GM12865 (cell line): ENCODE results near the gene FOXL1.

Experiments
- DNase-seq: peaks from one replicate; pipeline ENCODE4 v3.0.0; 2010; ENCODE audit warnings: low read depth
- H3K4me3 ChIP-seq: 2 replicates; pipeline ENCODE4 v1.5.1; 2011; ENCODE audit warnings: mild to moderate bottlenecking, low read depth, low read length, control low read depth
- CTCF ChIP-seq: IDR thresholded peaks from 2 replicates; pipeline ENCODE4 v1.5.1; 2011; ENCODE audit warnings: low read length, control low read depth, low read depth, inconsistent platforms; ENCODE audit not compliant: insufficient read depth; ENCODE audit errors: missing control alignments

FOXL1 gene

DNA sequence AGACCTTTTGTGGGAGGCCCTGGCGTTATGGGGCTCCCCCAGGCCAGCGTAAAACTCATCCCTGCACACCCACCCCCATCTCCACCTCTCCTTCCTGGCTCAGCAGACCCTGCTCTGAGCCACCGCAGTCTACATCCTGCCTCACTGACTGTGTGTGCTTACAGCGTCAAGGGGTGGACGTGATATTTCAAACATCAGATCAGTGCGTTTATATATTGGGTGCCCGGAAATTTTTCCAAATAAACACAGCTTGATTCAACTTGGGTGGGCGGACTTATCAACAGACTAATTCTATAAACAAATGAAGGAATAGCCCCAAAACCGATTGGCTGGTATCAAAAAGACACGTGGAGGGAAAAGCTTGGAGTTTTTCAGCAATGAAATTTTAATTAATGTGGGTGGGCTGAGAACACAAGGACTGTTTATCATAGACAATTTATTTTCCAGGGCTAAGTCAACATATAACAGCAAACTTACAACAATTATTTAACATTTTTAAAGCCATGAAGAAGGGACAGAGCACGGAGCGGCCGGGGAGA, at the start of gene FOXL1:
Gene FOXL1, plus strand, starts transcription at position 489 of the 539 bp plus-strand sequence. CDS start 175 bp downstream, outside the sequence.
- H3K4me3 ChIP-seq, result no peak within 1 kb of the TSS
- no peak for TF ChIP-seq CTCF
- no peak for DNase-seq

DNA sequence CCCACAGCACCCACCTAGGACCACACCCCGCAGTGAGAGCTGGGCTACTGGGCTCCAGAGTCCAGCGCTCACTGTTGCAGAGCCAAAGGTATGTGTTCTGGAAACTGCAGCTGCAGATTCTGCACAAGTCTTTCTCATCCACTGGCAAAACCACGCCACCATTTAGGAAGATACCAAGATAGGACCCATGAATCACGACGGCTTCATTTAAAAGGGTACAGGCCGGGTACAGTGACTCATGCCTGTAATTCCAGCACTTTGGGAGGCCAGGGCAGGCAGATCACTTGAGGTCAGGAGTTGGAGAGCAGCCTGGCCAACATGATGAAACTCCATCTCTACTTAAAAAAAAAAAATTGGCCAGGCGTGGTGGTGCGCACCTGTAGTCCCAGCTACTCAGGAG, 49.2 kb upstream of the FOXL1 start:
- no peak for TF ChIP-seq CTCF
- DNase-seq, result no peak
- no peak overlapping the region for H3K4me3 ChIP-seq

DNA sequence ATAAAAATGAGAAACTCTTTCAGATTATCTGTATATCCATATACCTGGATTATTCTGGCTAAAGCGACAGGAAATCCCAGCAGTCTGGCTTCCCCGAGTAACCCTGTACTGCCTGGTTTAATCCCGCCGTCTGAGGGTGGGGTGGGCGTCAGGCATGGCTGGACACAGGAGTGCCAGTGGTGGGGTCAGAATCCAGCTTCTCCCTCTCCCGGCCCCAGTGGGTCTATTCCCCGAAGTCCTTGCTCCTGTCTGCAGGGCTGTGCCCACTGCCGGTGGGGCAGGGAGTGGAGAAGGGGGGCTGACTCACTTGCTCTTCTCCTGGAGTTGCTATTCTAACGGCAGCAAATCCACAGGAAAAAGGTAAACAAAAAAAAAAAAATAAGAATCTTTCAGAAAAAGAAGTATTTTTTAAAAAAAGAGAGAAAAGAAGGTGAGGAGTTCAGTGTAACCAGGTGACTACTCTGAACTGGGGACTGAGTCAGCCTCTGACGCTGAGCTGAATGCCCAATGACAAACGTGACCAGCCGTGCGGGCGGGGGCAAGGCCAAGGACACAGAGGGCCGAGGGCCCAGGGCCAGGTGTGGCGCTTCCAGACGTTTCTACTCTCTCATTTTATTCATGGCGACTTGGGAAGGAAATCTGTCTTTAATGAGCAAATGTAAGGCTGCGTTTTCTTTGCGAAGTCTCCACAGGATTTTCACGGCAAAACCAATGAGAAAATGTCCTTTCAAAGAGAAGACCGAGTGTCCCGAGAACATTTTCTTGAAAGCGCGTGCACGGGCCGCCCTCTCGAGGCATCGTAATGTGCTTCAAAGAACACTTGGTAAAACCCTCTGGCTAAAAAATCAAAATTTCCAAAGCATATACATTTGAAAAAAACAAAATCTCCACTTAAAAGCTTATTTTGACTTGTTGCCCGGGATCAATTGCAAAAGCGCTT, 47.8 kb upstream of the FOXL1 start:
- no peak for DNase-seq
- no peak overlapping the region for H3K4me3 ChIP-seq
- TF ChIP-seq CTCF, result no peak

DNA sequence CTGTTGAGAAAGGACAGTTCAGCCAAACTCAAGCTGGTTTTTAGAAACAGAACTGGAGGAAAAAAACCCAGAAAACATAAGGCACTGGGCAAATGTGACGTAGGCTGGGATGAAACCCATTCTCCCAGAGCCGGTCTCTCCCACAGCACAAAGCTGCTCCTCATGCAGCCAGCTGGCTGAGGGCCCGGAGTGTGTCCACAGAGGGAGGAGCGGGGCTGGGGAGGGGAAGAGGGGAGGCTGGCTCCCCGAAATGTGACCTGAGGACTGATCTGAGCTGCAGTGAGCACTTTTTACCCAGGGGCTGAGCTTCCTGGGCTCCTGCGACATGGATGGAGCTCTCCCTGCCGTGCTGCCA, 47.2 kb upstream of the FOXL1 start:
- DNase-seq, result no peak
- TF ChIP-seq CTCF, result no peak
- no peak overlapping the region for H3K4me3 ChIP-seq

GRCh38 chr16:86531641-86532525, 46.5 kb upstream of the FOXL1 start:
- DNase-seq, result no peak
- no peak for TF ChIP-seq CTCF
- H3K4me3 ChIP-seq, result no peak overlapping the region

DNA sequence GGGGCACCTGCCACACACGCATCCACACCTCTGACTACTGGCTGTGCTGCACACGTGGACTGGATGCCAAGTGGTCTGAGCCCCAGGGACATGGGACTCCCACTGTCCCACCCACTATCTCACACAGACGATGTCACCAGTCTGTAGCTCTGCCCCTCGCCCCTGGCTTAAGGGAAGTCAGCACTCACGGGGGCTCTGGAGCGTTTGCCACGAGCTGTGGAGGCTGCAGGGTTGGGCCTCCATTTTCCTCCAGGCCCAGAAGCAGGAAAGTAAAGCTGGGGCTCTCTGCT, 45.9 kb upstream of the FOXL1 start:
- no peak overlapping the region for H3K4me3 ChIP-seq
- TF ChIP-seq CTCF, result no peak
- no peak for DNase-seq
